Spleen (tissue), 11 donors: ENCODE data around the gene HSPA4. TPM values are rescaled to one million over a fixed set of nuclear protein-coding genes. Genes with fewer than 3 reads are reported as not detected.

Source experiments
- DNase-seq: peaks from one replicate; pipeline ENCODE4 v3.0.0-alpha.2; 2020
- H3K27ac ChIP-seq, 8 donors: fragments of 200-600 bp; sonication (generic) in 7 of 8; 1 replicate in 4 of 8; 2 replicates in 4 of 8; pipeline versions ENCODE4 v1.5.0 to v1.8.0; 2016 to 2021; ENCODE audit warnings: inconsistent platforms in 4 of 8, mild to moderate bottlenecking in 4 of 8, moderate library complexity in 1 of 8
- H3K27me3 ChIP-seq, 7 donors: fragments of 200-600 bp; sonication (generic) in 6 of 7; replicated peaks in 1 of 7; 1 replicate in 4 of 7; 2 replicates in 3 of 7; pipeline versions ENCODE4 v1.5.0 to v1.8.0; 2016 to 2021; ENCODE audit warnings: inconsistent platforms in 3 of 7, mild to moderate bottlenecking in 1 of 7
- H3K36me3 ChIP-seq, 6 donors: fragments of 200-600 bp; sonication (generic) in 5 of 6; 1 replicate in 4 of 6; 2 replicates in 2 of 6; pipeline versions ENCODE4 v1.5.0 to v1.8.0; 2016 to 2021; ENCODE audit warnings: inconsistent platforms in 2 of 6
- H3K4me1 ChIP-seq, 6 donors: fragments of 200-600 bp; sonication (generic) in 5 of 6; 1 replicate in 3 of 6; 2 replicates in 3 of 6; pipeline versions ENCODE4 v1.5.0 to v1.8.0; 2016 to 2021; ENCODE audit warnings: inconsistent platforms in 3 of 6
- H3K4me3 ChIP-seq, 8 donors: fragments of 200-600 bp; sonication (generic) in 7 of 8; 1 replicate in 4 of 8; 2 replicates in 4 of 8; pipeline versions ENCODE4 v1.5.0 to v1.8.0; 2016 to 2021; ENCODE audit warnings: inconsistent platforms in 4 of 8, mild to moderate bottlenecking in 4 of 8, moderate library complexity in 2 of 8
- H3K9me3 ChIP-seq, 8 donors: fragments of 200-600 bp; sonication (generic) in 7 of 8; 1 replicate in 4 of 8; 2 replicates in 4 of 8; pipeline versions ENCODE4 v1.5.0 to v1.8.0; 2016 to 2021; ENCODE audit warnings: inconsistent platforms in 4 of 8
- POLR2A ChIP-seq, 3 donors: fragments of 450-650 bp; IDR thresholded peaks; one replicate each; pipeline ENCODE4 v1.5.1; 2017; ENCODE audit warnings: antibody characterized with exemption in 3 of 3, mild to moderate bottlenecking in 1 of 3
- POLR2AphosphoS5 ChIP-seq, 3 donors: sonication (generic); formaldehyde crosslinking; IDR thresholded peaks; one replicate each; pipeline ENCODE4 v1.5.1; 2017; ENCODE audit warnings: antibody characterized with exemption in 3 of 3
- WGBS, 5 donors: extraction: QIAGEN DNeasy Blood & Tissue Kit in 3 of 5; methylation state at CpG; one replicate each; pipeline versions ENCODE4 v1.1.5 to v1.1.7; 2013 to 2018; 5-methylcytosine and 5-hydroxymethylcytosine counted together
- intact Hi-C: fragments of 100-400 bp; cut with DNase I; formaldehyde crosslinking; loops from one replicate; pipeline ENCODE4 v1.15.0; 2023; ENCODE audit warnings: low total_unique reads
- polyA plus RNA-seq, 3 donors: library from polyadenylated mRNA; stranded (reverse); fragments of 200-250 nt; gene quantifications; one replicate each; pipeline ENCODE4 v1.2.1, GENCODE V29; 2013
- total RNA-seq, 7 donors: library from RNA; depleted of rRNA in 3 of 7; stranded (reverse); fragments of >200 nt in 3 of 7; fragmentation: NEBNext Ultra II Directional in 4 of 7; extraction: Animal tissue kit (Norgen Biotek cat#: 25700) in 4 of 7; gene quantifications; one replicate each; pipeline versions ENCODE4 v1.1.0 to v1.2.1, GENCODE V29; 2016 to 2021
- TF ChIP-seq, protein P1 (sequence below), 11 experiments: fragments of 200-600 bp in 7 of 11; fragments of 450-650 bp in 4 of 11; sonication (generic) in 4 of 11; IDR thresholded peaks in 8 of 11; conservative IDR thresholded peaks in 3 of 11; 1 replicate in 7 of 11; 2 replicates in 4 of 11; pipeline versions ENCODE4 v1.4.0 to v1.8.0; 2016 to 2021; ENCODE audit warnings: antibody characterized with exemption in 11 of 11, inconsistent platforms in 4 of 11, mild to moderate bottlenecking in 1 of 11
- donor health status: healthy with polysubstance abuse.
- donor health status: DM: no; HTN: no; CAD: no; lungs with moderate emphysema.
- donor health status: DM: no; HTN: no; CAD: no.
- donor health status: Bipolar disorder and iron deficiency.
- donor health status: healthy.
- donor health status: DM: no; HTN: no; CAD: no.
- donor health status: DM: yes; HTN: yes; CAD: no.

HSPA4 gene
- total and polyA plus RNA-seq, 10 donors, result 38.0 to 74.6 (median 60.0) TPM

DNA sequence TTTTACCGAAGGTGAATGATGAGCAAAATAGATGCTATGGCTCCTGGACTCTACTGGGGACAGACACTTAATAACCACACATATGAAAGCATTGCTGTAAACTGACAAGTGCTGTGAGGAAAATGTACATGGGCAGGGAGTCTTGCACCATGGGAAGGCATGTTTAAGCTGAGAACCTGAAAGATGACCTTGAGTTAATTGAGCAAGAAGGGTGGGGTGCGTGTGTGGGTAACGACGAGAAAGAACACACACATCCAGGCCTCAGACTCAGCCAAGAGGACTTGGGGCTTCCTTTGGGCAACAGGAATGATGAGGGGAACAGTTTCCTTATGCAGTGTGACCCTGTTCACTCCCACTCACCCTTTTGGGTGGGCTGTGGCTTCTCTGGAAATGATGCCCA is 73.1 kb downstream of the HSPA4 start:
- DNase-seq, result no peak
- no peak overlapping the region for H3K4me3 ChIP-seq
- H3K9me3 ChIP-seq, result no peaks in the 10 kb centered on the region
- no peak for TF ChIP-seq POLR2A (IDR thresholded peaks at IDR 0.05)
- TF ChIP-seq, protein P1, sequence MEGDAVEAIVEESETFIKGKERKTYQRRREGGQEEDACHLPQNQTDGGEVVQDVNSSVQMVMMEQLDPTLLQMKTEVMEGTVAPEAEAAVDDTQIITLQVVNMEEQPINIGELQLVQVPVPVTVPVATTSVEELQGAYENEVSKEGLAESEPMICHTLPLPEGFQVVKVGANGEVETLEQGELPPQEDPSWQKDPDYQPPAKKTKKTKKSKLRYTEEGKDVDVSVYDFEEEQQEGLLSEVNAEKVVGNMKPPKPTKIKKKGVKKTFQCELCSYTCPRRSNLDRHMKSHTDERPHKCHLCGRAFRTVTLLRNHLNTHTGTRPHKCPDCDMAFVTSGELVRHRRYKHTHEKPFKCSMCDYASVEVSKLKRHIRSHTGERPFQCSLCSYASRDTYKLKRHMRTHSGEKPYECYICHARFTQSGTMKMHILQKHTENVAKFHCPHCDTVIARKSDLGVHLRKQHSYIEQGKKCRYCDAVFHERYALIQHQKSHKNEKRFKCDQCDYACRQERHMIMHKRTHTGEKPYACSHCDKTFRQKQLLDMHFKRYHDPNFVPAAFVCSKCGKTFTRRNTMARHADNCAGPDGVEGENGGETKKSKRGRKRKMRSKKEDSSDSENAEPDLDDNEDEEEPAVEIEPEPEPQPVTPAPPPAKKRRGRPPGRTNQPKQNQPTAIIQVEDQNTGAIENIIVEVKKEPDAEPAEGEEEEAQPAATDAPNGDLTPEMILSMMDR (IDR thresholded peaks at IDR 0.05 in 8 of 11, conservative IDR thresholded peaks at IDR 0.05 in 3 of 11), result no peak
- no peak for TF ChIP-seq POLR2AphosphoS5 (IDR thresholded peaks at IDR 0.05)
- H3K36me3 ChIP-seq, result no peaks in the 10 kb centered on the region
- no peak overlapping the region for H3K27ac ChIP-seq
- H3K27me3 ChIP-seq, result no peaks in the 10 kb centered on the region
- intact Hi-C loops, result no loop called here
- peaks cover 0 to 7% (median 0%) of the 10 kb centered on the region in 6 donors for H3K4me1 ChIP-seq
- 65 to 77% (median 71%) methylated on average over 4 of the region's 4 CpGs for WGBS, 5 donors

DNA sequence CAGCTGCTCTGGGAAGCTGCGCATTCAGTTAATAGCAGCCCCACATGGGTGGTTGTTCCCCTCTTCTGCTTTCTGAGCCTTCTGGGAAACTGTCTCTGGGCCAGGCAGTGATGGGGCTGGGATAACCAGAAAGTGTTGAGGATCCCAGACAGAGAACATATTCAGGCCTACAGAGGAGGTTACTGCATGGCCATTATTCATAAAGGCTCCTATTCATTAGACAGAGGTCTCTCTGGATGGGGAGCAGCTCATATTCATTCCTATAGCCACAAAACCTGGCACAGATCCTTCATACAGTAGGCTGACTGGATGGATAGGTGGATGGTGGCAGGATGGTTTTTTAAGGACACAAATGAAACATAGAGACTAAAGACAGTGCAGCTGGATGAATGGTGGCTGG is 76.3 kb downstream of the HSPA4 start:
- Histone ChIP-seq H3K4me3 (no peak overlapping the region), H3K27me3 (no peaks in the 10 kb centered on the region), H3K27ac (no peak overlapping the region), H3K9me3 (no peaks in the 10 kb centered on the region), H3K36me3 (no peaks in the 10 kb centered on the region), H3K4me1 (peaks cover 0 to 10% (median 2%) of the 10 kb centered on the region in 6 donors)
- no peak for DNase-seq
- WGBS, 5 donors, result 84 to 100% (median 95%) methylated on average over 1 of the region's 1 CpG
- intact Hi-C loops, result no loop called here
- TF ChIP-seq, protein P1 (IDR thresholded peaks at IDR 0.05 in 8 of 11, conservative IDR thresholded peaks at IDR 0.05 in 3 of 11), result no peak
- TF ChIP-seq POLR2AphosphoS5 (IDR thresholded peaks at IDR 0.05) (no peak), POLR2A (IDR thresholded peaks at IDR 0.05) (no peak)

DNA sequence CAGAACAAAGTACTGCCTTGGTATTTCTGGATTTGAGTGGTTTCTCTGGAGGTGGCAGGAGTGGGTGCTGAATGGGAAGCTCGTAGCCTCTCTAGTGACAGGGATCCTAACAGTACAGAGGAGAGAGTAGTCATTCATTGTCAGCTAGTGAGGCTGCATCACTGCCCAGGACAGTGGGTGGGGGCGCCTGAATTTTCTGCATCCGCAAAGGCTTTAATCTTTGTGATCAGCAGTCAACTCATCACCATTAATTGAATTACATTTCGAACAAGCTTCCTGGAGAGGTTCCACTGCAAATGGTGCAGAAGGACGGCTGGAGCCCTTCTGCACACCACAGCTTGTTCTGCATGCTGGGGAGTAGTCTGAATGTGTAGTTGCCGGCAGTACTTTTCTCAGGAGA is 77.5 kb downstream of the HSPA4 start:
- intact Hi-C loops, result no loop called here
- Histone ChIP-seq H3K4me3 (no peak overlapping the region), H3K4me1 (peaks cover 0 to 10% (median 2%) of the 10 kb centered on the region in 6 donors), H3K27ac (peak overlapping the region in 4 of 8 donors; percentile 5 to 53 (median 38)), H3K36me3 (no peaks in the 10 kb centered on the region), H3K9me3 (peaks cover 0 to under 1% (median 0%) of the 10 kb centered on the region in 8 donors), H3K27me3 (no peaks in the 10 kb centered on the region)
- WGBS, 5 donors, result 56 to 78% (median 75%) methylated on average over 6 of the region's 6 CpGs
- TF ChIP-seq POLR2A (IDR thresholded peaks at IDR 0.05) (no peak), POLR2AphosphoS5 (IDR thresholded peaks at IDR 0.05) (no peak)
- TF ChIP-seq, protein P1 (IDR thresholded peaks at IDR 0.05 in 8 of 11, conservative IDR thresholded peaks at IDR 0.05 in 3 of 11), result no peak
- DNase-seq, result no peak

DNA sequence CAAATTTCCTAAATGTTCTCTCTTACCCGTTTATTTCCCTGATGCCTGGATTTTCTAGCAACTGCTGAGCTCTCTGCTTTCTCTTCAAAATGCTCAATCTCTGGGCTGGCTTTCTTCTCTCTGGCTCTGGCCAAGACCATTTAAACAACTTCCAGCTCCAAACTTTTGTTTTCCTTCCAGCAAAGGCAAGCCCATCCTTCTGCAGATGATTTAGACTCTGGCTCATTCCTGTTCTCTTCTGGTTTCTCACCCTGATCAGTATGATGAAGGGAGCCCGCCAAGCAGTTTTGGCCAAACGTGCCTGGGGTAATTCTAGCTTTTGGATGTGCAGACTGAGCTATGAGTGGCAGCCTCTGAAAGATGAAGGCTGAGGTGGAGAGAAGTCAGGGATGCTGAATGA is 78.1 kb downstream of the HSPA4 start:
- WGBS, 5 donors, result 52 to 75% (median 69%) methylated on average over 3 of the region's 3 CpGs
- intact Hi-C loops, result no loop called here
- Histone ChIP-seq H3K4me1 (peaks cover 0 to 10% (median 2%) of the 10 kb centered on the region in 6 donors), H3K27me3 (no peaks in the 10 kb centered on the region), H3K4me3 (no peak overlapping the region), H3K27ac (peak overlapping the region in 7 of 8 donors; percentile 5 to 57 (median 50)), H3K36me3 (no peaks in the 10 kb centered on the region), H3K9me3 (peaks cover 0 to 4% (median 0%) of the 10 kb centered on the region in 8 donors)
- TF ChIP-seq POLR2A (IDR thresholded peaks at IDR 0.05) (no peak), POLR2AphosphoS5 (IDR thresholded peaks at IDR 0.05) (no peak)
- TF ChIP-seq, protein P1 (IDR thresholded peaks at IDR 0.05 in 8 of 11, conservative IDR thresholded peaks at IDR 0.05 in 3 of 11), result no peak
- no peak for DNase-seq
